Stimulated activated CD4-positive, alpha-beta T cell treated with anti-CD3 and anti-CD28 coated beads, Interleukin-1b, Interleukin-23, amount 100 ng/mL, for 48 hours (primary cell): ENCODE results near the gene YJEFN3.

ENCODE experiments used
- DNase-seq: peaks from one replicate; pipeline ENCODE4 v3.0.0-alpha.2; 2020

The YJEFN3 gene

DNA sequence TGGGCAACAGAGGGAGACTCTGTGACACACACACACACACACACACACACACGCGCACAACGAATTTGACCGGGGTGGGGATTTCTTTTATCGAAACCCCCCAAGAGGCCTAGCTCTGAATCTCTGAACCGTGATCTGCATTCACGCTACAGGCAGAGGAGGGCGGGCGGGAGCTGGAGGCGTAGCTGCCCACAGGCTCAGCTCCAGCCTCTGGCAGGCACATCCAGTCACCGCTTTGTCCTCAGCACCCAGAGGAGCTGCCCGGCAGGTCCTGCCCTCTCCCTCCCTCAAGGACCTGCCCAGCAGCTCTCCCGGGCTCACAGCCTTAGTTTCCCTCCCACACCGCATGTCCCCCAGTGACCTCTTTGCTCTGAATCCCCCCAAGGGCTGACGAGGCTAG, 29.3 kb downstream of the YJEFN3 start:
- DNase-seq = no peak

DNA sequence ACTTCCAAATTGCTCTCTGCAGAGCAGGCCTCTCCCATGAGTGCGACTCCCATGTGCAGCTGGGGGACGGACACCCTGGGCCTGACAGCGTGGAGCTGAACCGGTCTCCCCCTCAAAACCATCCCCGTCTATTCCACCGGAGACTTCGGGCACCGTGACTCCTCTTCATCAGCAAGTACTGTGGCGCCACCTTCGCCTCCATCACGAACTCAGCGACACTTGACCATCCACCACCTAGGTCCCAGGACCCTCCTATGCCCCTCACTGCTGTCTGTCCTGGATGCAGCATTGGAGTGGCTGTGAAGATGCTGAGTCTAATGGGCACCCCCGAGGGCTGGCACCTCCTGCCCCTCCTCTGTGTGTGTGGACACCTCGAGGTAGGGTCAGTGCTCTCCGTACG, 29.9 kb downstream of the YJEFN3 start:
- DNase-seq = no peak

DNA sequence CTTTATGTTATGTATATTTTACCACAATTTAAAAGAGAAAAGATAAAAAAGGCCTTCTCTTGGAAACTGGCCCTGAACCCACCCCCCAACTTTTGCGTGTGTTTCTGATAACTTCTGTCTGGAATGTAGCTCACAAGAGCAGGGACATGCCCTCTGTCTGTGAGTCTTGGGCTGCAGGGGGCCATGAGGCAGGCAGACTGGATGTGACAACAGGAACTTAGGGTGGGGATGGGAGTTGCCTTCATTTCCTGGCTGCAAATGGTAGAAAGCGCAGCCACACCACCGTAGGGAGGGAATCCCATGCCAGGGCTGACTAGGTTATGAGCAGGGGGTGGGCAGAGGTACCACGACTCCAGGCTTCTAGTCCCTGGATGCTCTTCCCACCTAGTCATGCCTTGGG, 31.2 kb downstream of the YJEFN3 start:
- no peak for DNase-seq

DNA sequence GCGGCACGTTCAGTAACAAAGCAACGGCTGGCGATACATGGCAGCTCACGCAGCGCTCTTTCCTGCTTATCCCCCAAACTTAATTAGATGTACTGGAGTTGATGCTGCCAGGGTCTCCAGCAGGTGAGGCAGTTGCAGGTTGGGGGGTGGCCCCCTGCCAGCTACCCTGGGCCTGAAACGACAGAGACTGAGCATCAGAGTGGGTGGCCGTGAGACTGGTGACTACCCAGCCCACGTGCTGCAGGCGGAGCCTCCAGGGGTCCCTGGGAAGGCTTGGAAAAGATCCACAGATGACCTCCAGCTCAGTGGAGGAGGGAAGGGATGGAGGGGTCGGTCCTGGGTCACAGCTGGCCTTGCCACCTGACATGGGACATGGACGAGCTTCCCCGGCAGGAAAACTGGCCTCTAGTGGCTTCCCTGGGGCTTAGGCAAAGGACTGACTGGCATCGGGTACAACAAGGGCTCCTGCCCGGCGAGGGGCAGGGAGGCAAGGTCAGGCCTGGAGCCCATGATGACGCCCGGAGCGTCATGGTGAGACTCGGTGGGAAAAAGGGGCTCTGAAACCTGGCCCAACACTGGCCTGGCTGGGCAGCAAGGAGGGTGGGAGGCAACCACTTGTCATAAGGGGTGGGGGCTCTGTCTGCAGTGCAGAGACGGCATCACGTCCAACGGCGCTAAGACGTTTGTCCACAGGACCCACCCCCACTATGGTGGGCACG, 33.4 kb downstream of the YJEFN3 start:
- DNase-seq = no peak

DNA sequence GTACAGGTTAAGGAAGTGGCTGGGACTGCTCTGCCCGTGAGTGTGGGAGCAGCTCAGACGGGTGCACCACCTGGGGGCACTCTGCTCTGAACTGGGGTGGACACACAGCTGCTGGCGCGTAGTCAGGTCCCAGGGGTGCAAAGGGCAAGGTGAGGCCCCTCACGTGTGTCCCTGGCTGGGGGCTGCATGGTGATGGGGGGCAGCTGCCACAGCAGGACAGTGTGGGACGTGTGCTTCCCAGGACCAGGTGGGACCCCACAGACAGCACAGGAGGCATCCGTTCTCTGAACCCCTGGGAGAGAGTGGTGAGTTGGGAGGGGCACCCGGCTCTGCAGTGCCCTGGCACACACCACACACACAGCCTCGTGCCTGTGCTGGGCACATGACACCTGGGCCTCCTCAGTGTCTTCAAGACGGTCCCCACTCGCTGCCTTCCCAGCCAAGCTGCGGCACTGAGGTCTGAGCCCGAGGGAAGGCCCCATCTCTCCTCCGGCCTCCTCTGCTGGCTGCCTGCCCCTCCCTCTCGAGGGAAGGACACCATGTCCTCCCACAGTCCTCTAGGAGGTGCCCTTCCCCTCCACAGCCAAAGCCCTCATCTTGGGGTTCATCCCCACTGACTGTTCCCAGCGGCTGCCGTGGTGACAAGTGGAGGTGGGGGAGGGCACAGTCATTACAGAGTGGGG, 34.1 kb downstream of the YJEFN3 start:
- DNase-seq = peak; percentile 25

DNA sequence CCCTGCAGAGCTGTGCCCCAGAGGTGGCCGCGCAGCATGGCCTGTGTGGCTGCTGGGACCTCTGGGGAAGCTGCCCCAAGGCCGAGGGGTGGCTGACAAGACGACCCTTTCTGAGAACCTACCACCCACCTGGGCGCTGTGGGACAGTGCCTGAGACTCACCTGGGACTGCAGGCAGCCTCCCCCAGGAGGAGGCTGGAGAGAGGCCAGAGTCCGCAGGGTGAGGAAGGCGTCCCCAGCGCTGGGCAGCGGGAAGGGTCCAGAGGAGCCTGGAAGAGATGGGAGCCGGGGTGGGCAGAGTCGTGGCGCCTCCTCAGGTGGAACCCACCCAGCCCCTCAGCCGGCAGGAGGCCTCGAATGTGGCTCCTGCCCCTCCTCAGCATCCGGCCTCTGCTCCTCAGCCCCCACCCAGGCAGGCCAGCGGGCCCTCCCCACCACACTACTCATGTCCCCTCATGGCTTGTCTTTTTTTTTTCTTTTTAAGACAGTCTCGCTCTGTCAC, 34.7 kb downstream of the YJEFN3 start:
- no peak for DNase-seq

DNA sequence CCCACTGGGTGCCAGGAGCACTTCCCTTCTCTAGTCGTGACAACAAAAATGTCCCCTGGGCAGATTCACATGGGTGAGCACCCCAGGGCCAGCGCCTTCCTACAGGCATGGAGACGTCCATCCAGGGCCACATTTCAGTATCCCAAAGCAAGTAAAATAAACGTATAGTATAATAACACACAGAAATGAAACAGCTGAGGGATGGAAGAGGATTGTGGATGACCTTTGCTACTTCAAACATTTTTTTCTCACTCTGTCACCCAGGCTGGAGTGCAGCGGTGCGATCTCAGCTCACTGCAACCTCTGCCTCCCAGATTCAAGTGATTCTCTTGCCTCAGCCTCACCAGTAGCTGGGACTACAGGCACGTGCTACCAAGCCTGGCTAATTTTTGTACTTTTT, 37.6 kb downstream of the YJEFN3 start:
- DNase-seq = no peak

DNA sequence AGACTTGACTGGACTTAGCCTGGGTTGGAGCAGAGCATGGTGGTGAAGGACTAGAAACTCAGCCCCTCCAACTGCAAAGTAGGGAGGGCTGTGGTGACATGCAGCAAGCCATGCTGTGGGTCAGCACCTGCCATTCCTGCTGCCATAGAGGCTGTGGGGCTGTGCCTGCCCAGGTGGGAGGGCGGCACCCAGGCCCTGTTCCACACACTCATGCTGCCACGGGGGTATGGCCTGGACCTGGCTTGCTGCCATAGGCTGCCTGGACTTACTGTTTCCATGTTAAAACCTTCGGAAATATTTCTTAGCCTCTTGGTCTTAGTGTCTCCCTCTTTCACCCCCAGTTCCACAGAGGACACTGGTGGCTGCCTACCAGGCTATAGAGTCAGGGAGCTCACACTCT, 38.7 kb downstream of the YJEFN3 start:
- no peak for DNase-seq

DNA sequence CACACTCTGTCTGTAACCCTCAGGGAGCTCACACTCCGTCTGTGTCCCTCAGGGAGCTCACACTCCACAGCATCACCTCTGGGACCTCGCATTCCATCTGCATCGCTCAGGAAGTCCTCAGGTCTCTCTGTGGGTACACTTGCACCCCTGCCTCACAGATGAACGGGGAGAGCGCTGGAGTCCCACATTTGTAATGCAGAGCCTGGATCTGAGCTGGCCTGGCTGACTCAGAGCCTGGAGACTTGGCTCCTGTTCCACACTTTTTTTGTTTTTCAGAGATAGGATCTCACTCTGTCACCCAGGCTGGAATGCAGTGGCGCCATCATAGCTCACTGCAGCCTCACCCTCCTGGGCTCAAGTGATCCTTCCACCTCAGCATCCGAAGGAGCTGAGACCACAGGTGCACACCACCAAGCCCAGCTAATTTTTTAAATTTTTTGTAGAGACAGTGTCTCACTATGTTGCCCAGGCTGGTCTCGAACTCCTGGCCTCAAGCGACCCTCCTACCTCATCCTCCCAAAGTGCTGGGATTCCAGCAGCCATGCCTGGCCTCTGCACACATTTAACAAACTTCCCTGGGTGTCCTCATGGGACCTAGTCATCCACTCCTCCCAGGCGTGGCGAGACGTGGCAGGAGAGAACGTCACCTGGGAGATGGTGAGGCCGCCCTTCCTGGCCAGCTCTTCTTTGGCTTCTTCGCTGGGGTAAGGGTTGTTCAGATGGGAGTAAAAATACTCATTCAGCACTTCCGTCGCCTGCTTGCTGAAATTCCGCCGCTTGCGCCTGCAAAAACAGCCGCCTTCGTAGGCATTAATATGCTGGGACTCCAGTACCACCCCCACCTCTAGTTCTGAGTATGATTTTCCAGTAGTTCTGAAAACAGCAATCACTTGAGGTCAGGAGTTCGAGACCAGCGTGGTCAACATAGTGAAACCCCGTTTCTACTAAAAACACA, 40.4 kb downstream of the YJEFN3 start:
- DNase-seq = no peak

DNA sequence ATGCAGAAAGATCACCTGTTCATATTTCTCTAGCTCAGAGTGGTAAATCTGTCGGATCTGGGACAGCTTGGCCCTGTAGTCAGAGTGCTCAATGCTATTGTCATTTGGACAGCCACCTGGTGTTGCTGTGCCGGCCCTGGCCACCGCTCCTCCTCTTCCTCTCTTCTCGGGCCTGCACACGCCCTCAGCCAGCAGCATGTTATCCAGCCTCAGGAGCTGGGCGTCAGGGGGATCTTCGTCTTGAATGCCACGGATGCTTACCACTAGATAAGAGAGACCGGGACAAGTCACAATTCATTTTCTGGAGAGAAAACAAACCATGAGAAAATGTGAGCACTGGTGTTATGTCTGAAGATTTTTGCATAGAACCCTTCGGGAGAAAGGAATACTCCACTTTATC, 41.9 kb downstream of the YJEFN3 start:
- no peak for DNase-seq

DNA sequence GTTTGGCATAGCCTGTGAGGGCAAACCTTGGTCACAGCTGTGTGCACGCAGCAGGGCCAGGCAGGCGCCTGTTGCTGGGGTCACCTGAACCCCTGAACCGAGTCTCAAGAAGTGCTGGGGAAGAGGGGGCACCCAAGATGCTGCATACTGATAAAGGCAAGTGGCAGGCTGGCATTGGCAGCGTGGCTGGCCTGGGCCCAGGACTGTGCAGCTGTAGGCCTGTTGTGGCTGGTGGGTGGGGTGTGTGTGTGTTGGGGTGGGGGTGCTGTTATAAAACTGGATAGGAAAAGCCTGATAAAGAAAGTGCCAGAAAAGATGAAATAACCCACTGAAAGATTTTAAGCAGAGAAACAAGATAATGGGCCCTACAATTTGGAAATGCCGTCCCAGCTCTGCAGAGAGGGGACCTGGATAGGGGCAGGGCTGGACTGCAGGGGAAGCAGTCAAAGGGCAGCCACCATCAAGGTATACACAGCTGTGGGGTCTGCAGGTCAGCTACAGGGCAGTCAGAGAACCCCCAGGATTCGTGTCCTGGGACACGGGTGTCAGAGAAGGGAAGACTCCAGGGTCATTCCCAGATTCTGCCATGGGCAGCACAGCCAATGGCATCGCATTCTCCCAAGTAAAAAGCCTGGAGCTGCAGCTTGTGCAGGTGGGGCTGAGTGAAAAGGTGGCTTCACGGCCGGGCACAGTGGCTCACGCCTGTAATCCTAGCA, 42.5 kb downstream of the YJEFN3 start:
- DNase-seq = no peak

DNA sequence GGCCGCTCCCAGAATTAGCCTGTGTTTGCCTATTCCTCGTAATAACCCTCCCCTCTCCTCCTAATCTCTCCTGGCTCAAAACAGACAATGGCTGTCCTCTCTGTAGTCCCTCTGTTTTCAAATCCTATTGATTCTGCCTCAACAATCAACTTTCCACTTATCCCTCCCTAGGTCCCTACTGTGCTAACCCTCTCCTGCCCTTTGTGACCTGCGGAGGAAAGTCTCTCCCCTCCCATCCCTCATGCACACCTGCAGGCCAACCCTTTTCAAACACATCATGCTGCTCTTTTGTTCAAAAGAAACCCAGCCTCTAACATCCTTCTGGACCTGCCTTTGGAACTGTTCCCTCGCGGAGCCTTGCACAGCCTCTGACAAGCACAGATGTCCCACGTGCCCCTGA, 46.7 kb downstream of the YJEFN3 start:
- no peak for DNase-seq

DNA sequence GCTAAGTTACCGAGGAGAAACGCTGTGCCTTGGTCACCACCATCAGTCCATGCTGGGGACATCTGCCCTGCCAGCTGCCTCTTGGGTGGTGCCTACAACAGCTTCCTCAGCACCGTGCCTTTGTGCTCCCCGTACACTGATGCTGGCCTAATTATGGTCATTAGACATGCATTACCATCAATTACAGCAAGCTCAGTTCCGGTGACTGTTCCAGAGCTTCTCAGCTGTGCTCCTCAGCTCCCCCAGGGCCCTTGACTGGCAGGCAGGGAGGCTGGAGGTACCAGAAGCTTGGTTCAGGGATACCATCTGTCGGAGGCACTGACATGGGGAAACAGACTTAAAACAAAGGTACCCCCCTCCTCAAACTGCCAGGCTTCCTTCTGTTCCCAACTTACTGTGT, 49.5 kb downstream of the YJEFN3 start:
- no peak for DNase-seq

DNA sequence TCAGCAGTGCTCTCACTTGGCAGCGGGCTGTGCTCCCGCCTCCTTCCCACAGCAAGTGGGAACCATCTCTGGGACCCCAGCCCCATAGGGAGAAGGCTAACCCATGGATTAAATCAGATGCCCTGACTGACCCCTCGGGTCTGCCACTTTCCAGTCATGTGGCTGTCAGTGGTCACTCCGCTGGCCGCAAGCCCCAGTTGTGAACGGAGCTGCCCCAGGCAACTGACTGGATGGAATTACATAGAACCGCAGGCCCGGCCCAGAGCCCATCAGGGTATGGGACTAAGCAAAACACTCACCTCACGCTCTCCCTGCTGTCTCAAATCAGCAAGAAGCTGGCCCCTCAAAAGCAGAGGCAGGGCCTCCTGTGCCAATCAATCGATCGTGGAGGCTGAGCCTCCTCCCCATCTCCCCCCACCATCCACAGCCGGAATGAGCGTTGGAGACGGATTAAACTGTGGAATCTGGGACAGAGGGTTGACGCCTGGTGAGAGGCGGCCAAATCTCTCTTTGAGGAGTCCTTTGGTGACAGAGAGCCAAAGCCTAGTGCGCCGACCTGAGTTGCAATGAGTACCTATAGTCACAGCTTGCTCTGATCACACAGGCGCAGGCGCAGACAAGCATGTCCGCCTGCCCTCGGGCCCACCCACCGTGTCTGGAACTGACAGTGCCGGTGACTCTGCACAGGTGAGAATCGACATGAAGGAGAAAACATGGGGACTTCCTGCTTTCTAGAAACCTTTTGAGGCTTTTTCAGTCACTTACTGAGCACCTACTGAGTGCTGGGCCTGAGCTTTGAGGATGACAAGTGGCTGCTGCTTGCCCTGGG, 51.0 kb downstream of the YJEFN3 start:
- DNase-seq = no peak

DNA sequence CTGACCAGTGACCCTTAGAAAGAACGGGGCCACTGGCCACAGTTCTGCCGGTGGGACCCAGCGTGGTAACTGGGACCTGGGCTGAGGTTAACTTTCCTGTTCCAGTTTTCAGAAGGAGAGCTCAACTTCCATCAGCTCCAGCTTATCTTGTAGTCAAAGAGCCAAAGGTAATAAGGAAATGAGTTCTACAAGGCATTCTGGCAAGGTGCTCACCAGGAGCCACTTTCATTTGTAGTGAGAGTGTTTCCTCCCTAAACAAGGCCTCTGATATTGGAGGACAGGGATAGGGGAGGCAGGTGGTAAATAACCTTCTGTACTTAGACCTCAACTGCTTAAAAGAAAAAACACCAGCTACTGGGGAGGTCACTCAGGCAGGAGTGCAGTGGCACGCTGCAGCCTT, 51.7 kb downstream of the YJEFN3 start:
- DNase-seq = no peak

DNA sequence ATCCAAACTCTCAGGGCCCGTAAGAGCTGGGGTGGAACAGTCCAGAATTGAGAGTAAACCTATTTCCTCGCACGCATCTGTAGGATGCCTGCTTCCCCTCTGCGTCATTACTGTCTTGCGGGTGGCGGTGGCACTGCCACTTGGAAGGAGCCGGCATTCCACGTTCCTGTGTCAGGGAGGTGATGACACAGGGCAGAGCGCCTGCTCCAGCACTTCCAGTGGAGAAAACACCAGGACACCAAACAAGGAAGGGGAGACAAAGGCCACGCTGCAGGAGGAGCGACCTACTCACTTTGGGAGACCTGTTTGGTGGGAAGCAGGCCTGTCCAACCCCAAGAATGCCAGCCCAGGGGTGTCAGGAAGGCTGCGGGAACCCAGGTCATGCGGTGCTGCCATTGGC, 52.7 kb downstream of the YJEFN3 start:
- DNase-seq = no peak

DNA sequence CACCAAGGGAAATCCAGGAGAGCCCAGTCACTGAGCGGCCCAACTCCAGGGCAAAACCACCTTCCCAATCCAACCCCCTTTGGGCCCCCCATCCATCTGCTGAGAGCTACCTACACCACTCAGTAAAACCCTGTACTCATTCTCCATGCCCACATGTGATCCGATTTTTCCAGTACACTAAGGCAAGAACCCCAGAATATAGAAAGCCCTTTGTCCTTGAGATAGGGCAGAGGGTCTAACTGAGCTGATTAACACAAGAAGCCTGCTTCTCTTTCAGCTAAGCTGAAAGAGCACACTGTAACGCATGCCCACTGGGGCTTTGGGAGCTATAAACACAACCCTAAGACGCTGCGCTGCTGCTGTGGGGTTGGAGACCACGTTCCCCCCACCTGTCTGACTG, 53.8 kb downstream of the YJEFN3 start:
- DNase-seq = no peak

DNA sequence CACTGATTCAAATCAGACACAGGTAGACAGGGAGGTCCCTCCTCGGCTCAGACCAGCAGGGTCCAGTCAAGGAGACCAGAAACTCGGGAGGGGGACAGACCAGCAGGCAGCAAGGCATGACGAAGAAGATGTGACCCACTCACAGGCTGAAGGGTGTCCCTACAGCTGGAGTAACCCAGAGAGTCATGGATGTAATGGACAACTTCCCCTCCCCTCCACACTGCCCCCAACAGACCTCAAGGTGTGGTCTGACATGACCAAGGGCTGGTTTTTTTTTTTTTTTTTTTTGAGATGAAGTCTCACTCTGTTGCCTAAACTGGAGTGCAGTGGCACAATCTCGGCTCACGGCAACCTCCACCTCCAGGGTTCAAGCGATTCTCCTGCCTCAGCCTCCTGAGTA, 55.6 kb downstream of the YJEFN3 start:
- no peak for DNase-seq
